H9 (cell line): ENCODE results near the gene TAPBPL. TPM values are rescaled to one million over a fixed set of nuclear protein-coding genes. Genes with fewer than 3 reads are reported as not detected.
A peak's percentile ranks its signal among the peaks of the same experiment; 100 is the strongest.

ENCODE experiments used
- DNase-seq: peaks from one replicate; pipeline ENCODE4 v3.0.0-alpha.2; 2017
- H2AFZ ChIP-seq: one replicate; pipeline ENCODE4 v1.6.1; 2013; ENCODE audit warnings: mild to moderate bottlenecking, low read length, control low read depth, moderate library complexity
- H2AK5ac ChIP-seq: 2 replicates; pipeline ENCODE4 v1.6.1; 2013; ENCODE audit warnings: low read length, control low read depth, mixed read lengths; ENCODE audit not compliant: insufficient read length
- H2BK120ac ChIP-seq: one replicate; pipeline ENCODE4 v1.6.1; 2013; ENCODE audit warnings: low read depth, mild to moderate bottlenecking, low read length, control low read depth, inconsistent platforms; ENCODE audit not compliant: poor library complexity, severe bottlenecking
- H2BK12ac ChIP-seq: 2 replicates; pipeline ENCODE4 v1.6.1; 2013; ENCODE audit warnings: low read length, control low read depth, mixed read lengths, low read depth; ENCODE audit not compliant: insufficient read length
- H2BK15ac ChIP-seq: 2 replicates; pipeline ENCODE4 v1.6.1; 2013; ENCODE audit warnings: low read depth, low read length, control low read depth
- H2BK20ac ChIP-seq: one replicate; pipeline ENCODE4 v1.6.1; 2013; ENCODE audit warnings: low read depth, mild to moderate bottlenecking, low read length, control low read depth, inconsistent platforms; ENCODE audit not compliant: poor library complexity, severe bottlenecking
- H2BK5ac ChIP-seq: 2 replicates; pipeline ENCODE4 v1.6.1; 2013; ENCODE audit warnings: low read length, control low read depth, mixed read lengths; ENCODE audit not compliant: insufficient read length
- H3K14ac ChIP-seq: 2 replicates; pipeline ENCODE4 v1.6.1; 2013; ENCODE audit warnings: low read length, control low read depth; ENCODE audit not compliant: insufficient read depth
- H3K18ac ChIP-seq: 2 replicates; pipeline ENCODE4 v1.6.1; 2013; ENCODE audit warnings: low read depth, mild to moderate bottlenecking, mixed read lengths, low read length, control low read depth; ENCODE audit not compliant: insufficient read length
- H3K23ac ChIP-seq: 2 replicates; pipeline ENCODE4 v1.6.1; 2013; ENCODE audit warnings: low read length, control low read depth, mixed read lengths, low read depth; ENCODE audit not compliant: insufficient read length
- H3K23me2 ChIP-seq: 2 replicates; pipeline ENCODE4 v1.6.1; 2013; ENCODE audit warnings: low read depth, mild to moderate bottlenecking, mixed read lengths, low read length, control low read depth; ENCODE audit not compliant: insufficient read length, poor library complexity, severe bottlenecking
- H3K27ac ChIP-seq: 2 replicates; pipeline ENCODE4 v1.5.1; 2013; ENCODE audit warnings: low read length, control low read depth, mixed read lengths, low read depth; ENCODE audit not compliant: insufficient read length
- H3K27me3 ChIP-seq: 2 replicates; pipeline ENCODE4 v1.6.1; 2013; ENCODE audit warnings: low read length, control low read depth, inconsistent platforms; ENCODE audit not compliant: insufficient read depth
- H3K4ac ChIP-seq: 2 replicates; pipeline ENCODE4 v1.6.1; 2013; ENCODE audit warnings: low read depth, mild to moderate bottlenecking, control low read depth, inconsistent platforms, low read length, moderate library complexity
- H3K4me1 ChIP-seq: 2 replicates; pipeline ENCODE4 v1.6.1; 2013; ENCODE audit warnings: low read length, control low read depth, inconsistent platforms; ENCODE audit not compliant: insufficient read depth
- H3K4me2 ChIP-seq: 2 replicates; pipeline ENCODE4 v1.6.1; 2013; ENCODE audit warnings: low read length, control low read depth, mixed read lengths; ENCODE audit not compliant: insufficient read length, insufficient read depth
- H3K56ac ChIP-seq: 2 replicates; pipeline ENCODE4 v1.6.1; 2013; ENCODE audit warnings: low read depth, mild to moderate bottlenecking, mixed read lengths, low read length, control low read depth; ENCODE audit not compliant: insufficient read length
- H3K79me1 ChIP-seq: 2 replicates; pipeline ENCODE4 v1.6.1; 2013; ENCODE audit warnings: low read depth, mild to moderate bottlenecking, moderate library complexity, low read length, control low read depth, inconsistent platforms; ENCODE audit not compliant: insufficient read depth, poor library complexity, severe bottlenecking
- H3K79me2 ChIP-seq: 2 replicates; pipeline ENCODE4 v1.6.1; 2013; ENCODE audit warnings: low read length, control low read depth, inconsistent platforms; ENCODE audit not compliant: insufficient read depth
- H3K9ac ChIP-seq: 2 replicates; pipeline ENCODE4 v1.6.1; 2013; ENCODE audit warnings: low read length, control low read depth, mixed read lengths; ENCODE audit not compliant: insufficient read length; ENCODE audit errors: extremely low read depth
- H3K9me3 ChIP-seq: one replicate; pipeline ENCODE4 v1.6.1; 2013; ENCODE audit warnings: low read depth, low read length, inconsistent platforms; ENCODE audit not compliant: control insufficient read depth
- H3T11ph ChIP-seq: one replicate; pipeline ENCODE4 v1.6.1; 2013; ENCODE audit warnings: mild to moderate bottlenecking, low read length, control low read depth, inconsistent platforms
- H4K20me1 ChIP-seq: one replicate; pipeline ENCODE4 v1.6.1; 2013; ENCODE audit not compliant: control insufficient read depth, insufficient read length, insufficient read depth
- H4K5ac ChIP-seq: 2 replicates; pipeline ENCODE4 v1.6.1; 2013; ENCODE audit warnings: low read depth, mild to moderate bottlenecking, mixed read lengths, low read length, control low read depth; ENCODE audit not compliant: insufficient read length
- H4K8ac ChIP-seq: replicated peaks from 2 replicates; pipeline ENCODE4 v1.6.1; 2013; ENCODE audit warnings: low read length, control low read depth, mixed read lengths, low read depth; ENCODE audit not compliant: insufficient read length
- H4K91ac ChIP-seq: 2 replicates; pipeline ENCODE4 v1.6.1; 2013; ENCODE audit warnings: low read depth, mild to moderate bottlenecking, moderate library complexity, mixed read lengths, low read length, control low read depth; ENCODE audit not compliant: insufficient read length
- H3K27ac Mint-ChIP-seq, 3 experiments: 2 replicates in 2 of 3; 3 replicates in 1 of 3; pipeline ENCODE4 v1.8.0; 2020 to 2021; ENCODE audit warnings: mixed read lengths in 3 of 3, mild to moderate bottlenecking in 1 of 3, moderate library complexity in 1 of 3
- H3K27me3 Mint-ChIP-seq: 2 replicates; pipeline ENCODE4 v1.8.0; 2021; ENCODE audit warnings: low read depth, mild to moderate bottlenecking, moderate library complexity, mixed read lengths
- H3K36me3 Mint-ChIP-seq, 3 experiments: 2 replicates in 2 of 3; 3 replicates in 1 of 3; pipeline ENCODE4 v1.8.0; 2020 to 2021; ENCODE audit warnings: low read depth in 3 of 3, mixed read lengths in 3 of 3; ENCODE audit not compliant: insufficient read depth in 1 of 3
- H3K4me1 Mint-ChIP-seq, 2 experiments: 2 replicates each; pipeline ENCODE4 v1.8.0; 2020; ENCODE audit warnings: mixed read lengths in 2 of 2
- H3K4me3 Mint-ChIP-seq, 2 experiments: 2 replicates in 1 of 2; 3 replicates in 1 of 2; pipeline ENCODE4 v1.8.0; 2020 to 2021; ENCODE audit warnings: mild to moderate bottlenecking in 2 of 2, mixed read lengths in 2 of 2, moderate library complexity in 1 of 2
- H3K9me3 Mint-ChIP-seq, 2 experiments: 2 replicates in 1 of 2; 3 replicates in 1 of 2; pipeline ENCODE4 v1.8.0; 2020; ENCODE audit warnings: mild to moderate bottlenecking in 2 of 2, mixed read lengths in 2 of 2, moderate library complexity in 1 of 2
- CTCF ChIP-seq: fragments of 200-600 bp; sonication (generic); conservative IDR thresholded peaks from 3 replicates; pipeline ENCODE4 v1.8.0; 2021; ENCODE audit warnings: antibody characterized with exemption, mild to moderate bottlenecking
- WGBS: extraction: QIAGEN DNeasy Blood & Tissue Kit; methylation state at CpG from one replicate; pipeline ENCODE4 v1.1.7; 2013; ENCODE audit warnings: missing lambda C conversion rate, low lambda C conversion rate, mixed read lengths; ENCODE audit not compliant: insufficient read length; ENCODE audit errors: extremely low coverage; 5-methylcytosine and 5-hydroxymethylcytosine counted together
- total RNA-seq: library from RNA; stranded (reverse); gene quantifications from 2 replicates; pipeline ENCODE4 v1.2.1, GENCODE V29; 2021

TAPBPL gene
- total RNA-seq, 1 experiment from 2014 or later, result 1.4 TPM

GRCh38 chr12:6462234-6462995 is 10.6 kb downstream of the TAPBPL start:
- DNase-seq, result no peak
- H3K23ac ChIP-seq, result no peak overlapping the region
- H3K79me2 ChIP-seq, result no peaks in the 10 kb centered on the region
- H3K79me1 ChIP-seq, result no peaks in the 10 kb centered on the region
- H2BK15ac ChIP-seq, result no peak overlapping the region
- H3K27me3 ChIP-seq, result no peaks in the 10 kb centered on the region
- WGBS, result no CpG with 5 or more reads among the region's 14 CpGs
- H3K18ac ChIP-seq, result no peak overlapping the region
- peak overlapping the region in 1 of 3 experiments; percentile 16; a peak in 1 of 7 replicates for H3K27ac Mint-ChIP-seq
- no peaks in the 10 kb centered on the region for H3K9me3 ChIP-seq
- no peak overlapping the region for H3K4ac ChIP-seq
- H3K4me2 ChIP-seq, result no peak overlapping the region
- H2AK5ac ChIP-seq, result no peak overlapping the region
- H3K23me2 ChIP-seq, result no peaks in the 10 kb centered on the region
- H4K20me1 ChIP-seq, result no peaks in the 10 kb centered on the region
- no peaks in the 10 kb centered on the region for H3K4me1 ChIP-seq
- H4K5ac ChIP-seq, result no peak overlapping the region
- no peak overlapping the region for H3T11ph ChIP-seq
- H2BK12ac ChIP-seq, result no peak overlapping the region
- H2BK5ac ChIP-seq, result no peak overlapping the region
- H3K4me1 Mint-ChIP-seq, result peaks cover 0 to 14% of the 10 kb centered on the region in 2 experiments
- no peak overlapping the region for H4K8ac ChIP-seq
- H3K9ac ChIP-seq, result no peak overlapping the region
- no peak overlapping the region; a peak in 1 of 5 replicates for H3K4me3 Mint-ChIP-seq
- no peak for TF ChIP-seq CTCF
- no peaks in the 10 kb centered on the region for H3K27me3 Mint-ChIP-seq
- no peak overlapping the region for H2AFZ ChIP-seq
- no peak overlapping the region for H2BK120ac ChIP-seq
- H3K27ac ChIP-seq, result no peak overlapping the region
- H2BK20ac ChIP-seq, result no peak overlapping the region
- no peak overlapping the region for H3K56ac ChIP-seq
- H4K91ac ChIP-seq, result no peak overlapping the region
- no peak overlapping the region for H3K14ac ChIP-seq
- no peaks in the 10 kb centered on the region for H3K9me3 Mint-ChIP-seq
- H3K36me3 Mint-ChIP-seq, result peaks cover 32 to 74% (median 59%) of the 10 kb centered on the region in 3 experiments
